Gastroesophageal sphincter (tissue), 4 donors: ENCODE results near the gene DUOX2. TPM values are rescaled to one million over a fixed set of nuclear protein-coding genes. Genes with fewer than 3 reads are reported as not detected.

ENCODE experiments used
- ATAC-seq: fragments of 150-250 bp; one replicate; pipeline ENCODE4 v1.9.1; 2016; ENCODE audit warnings: mild to moderate bottlenecking, moderate library complexity
- H3K27ac ChIP-seq, 4 donors: fragments of 200-600 bp; sonication (generic) in 3 of 4; 1 replicate in 3 of 4; 2 replicates in 1 of 4; pipeline ENCODE4 v1.5.1; 2016 to 2019
- H3K27me3 ChIP-seq: fragments of 200-600 bp; sonication (generic); one replicate; pipeline ENCODE4 v1.5.1; 2019
- H3K36me3 ChIP-seq, 2 donors: fragments of 200-600 bp; sonication (generic); one replicate each; pipeline ENCODE4 v1.5.1; 2019; ENCODE audit warnings: control low read depth in 1 of 2
- H3K4me1 ChIP-seq, 3 donors: fragments of 200-600 bp; sonication (generic); 1 replicate in 2 of 3; 2 replicates in 1 of 3; pipeline ENCODE4 v1.5.1; 2016 to 2019; ENCODE audit warnings: control low read depth in 2 of 3
- H3K4me3 ChIP-seq, 2 donors: fragments of 200-600 bp; sonication (generic); one replicate each; pipeline ENCODE4 v1.5.1; 2019; ENCODE audit warnings: mild to moderate bottlenecking in 1 of 2, moderate library complexity in 1 of 2
- H3K9me3 ChIP-seq, 3 donors: fragments of 200-600 bp; sonication (generic); one replicate each; pipeline ENCODE4 v1.5.1; 2017 to 2019; ENCODE audit warnings: control low read depth in 2 of 3
- CTCF ChIP-seq, 4 experiments: fragments of 200-600 bp in 2 of 4; fragments of 450-650 bp in 2 of 4; sonication (generic) in 1 of 4; IDR thresholded peaks; one replicate each; pipeline ENCODE4 v1.5.1; 2017 to 2019; ENCODE audit warnings: antibody characterized with exemption in 4 of 4, mild to moderate bottlenecking in 2 of 4, moderate library complexity in 2 of 4
- EP300 ChIP-seq: sonication (generic); formaldehyde crosslinking; IDR thresholded peaks from one replicate; pipeline ENCODE4 v1.6.1; 2017; ENCODE audit warnings: antibody characterized with exemption, mild to moderate bottlenecking
- POLR2A ChIP-seq, 2 donors: fragments of 450-650 bp; IDR thresholded peaks; one replicate each; pipeline ENCODE4 v1.6.1; 2017; ENCODE audit warnings: antibody characterized with exemption in 2 of 2, mild to moderate bottlenecking in 2 of 2, moderate library complexity in 1 of 2
- POLR2AphosphoS5 ChIP-seq: sonication (generic); formaldehyde crosslinking; IDR thresholded peaks from one replicate; pipeline ENCODE4 v1.6.1; 2017; ENCODE audit warnings: antibody characterized with exemption
- WGBS, 2 donors: methylation state at CpG; one replicate each; pipeline ENCODE4 v1.1.5; 2018; ENCODE audit warnings: low coverage in 1 of 2; 5-methylcytosine and 5-hydroxymethylcytosine counted together
- total RNA-seq, 4 donors: library from RNA; depleted of rRNA; stranded (reverse); fragments of >200 nt; gene quantifications; one replicate each; pipeline ENCODE4 v1.1.0, GENCODE V29; 2016

The DUOX2 gene
- total RNA-seq, 4 donors from 2014 or later: 0.13 to 1.5 (median 0.54) TPM

DNA sequence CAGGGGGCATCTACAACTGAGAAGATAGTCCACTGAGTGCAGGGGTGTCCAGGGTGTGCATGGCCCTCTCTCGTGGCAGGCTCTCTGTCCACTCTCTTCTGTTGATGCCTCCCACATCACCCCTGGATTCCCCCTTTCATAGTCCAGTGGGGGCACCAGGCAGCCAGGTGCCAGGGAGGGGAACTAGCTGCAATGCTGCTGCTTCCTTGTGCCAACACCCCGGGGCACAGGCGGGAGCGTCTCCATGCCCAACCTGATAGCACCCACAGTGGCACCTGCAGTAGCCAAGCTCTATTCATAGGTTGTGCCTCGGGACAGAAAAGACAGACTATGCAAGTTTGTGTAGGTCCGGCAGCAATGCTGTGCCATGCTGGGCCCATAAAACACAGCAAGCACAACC, 11.7 kb downstream of the DUOX2 start:
- H3K4me1 ChIP-seq: no peaks in the 10 kb centered on the region
- TF ChIP-seq POLR2AphosphoS5 (no peak), CTCF (IDR thresholded peaks at IDR 0.05) (no peak), EP300 (no peak), POLR2A (IDR thresholded peaks at IDR 0.05) (no peak)
- peaks cover 11% of the 10 kb centered on the region for H3K27me3 ChIP-seq
- 67% methylated on average over 1 of the region's 6 CpGs; no CpG with 5 or more reads in 1 of the 2 donors for WGBS, 2 donors
- H3K4me3 ChIP-seq: no peak overlapping the region
- no peak overlapping the region for H3K27ac ChIP-seq
- no peaks in the 10 kb centered on the region for H3K36me3 ChIP-seq
- H3K9me3 ChIP-seq: no peaks in the 10 kb centered on the region
- no peak for ATAC-seq

GRCh38 chr15:45101749-45102148, 12.2 kb downstream of the DUOX2 start:
- Histone ChIP-seq H3K4me1 (no peaks in the 10 kb centered on the region), H3K9me3 (no peaks in the 10 kb centered on the region), H3K27ac (no peak overlapping the region), H3K27me3 (peaks cover 11% of the 10 kb centered on the region), H3K36me3 (no peaks in the 10 kb centered on the region), H3K4me3 (no peak overlapping the region)
- WGBS, 2 donors: 60 to 73% methylated on average over 1 to 7 of the region's 12 CpGs
- ATAC-seq: no peak
- TF ChIP-seq POLR2A (IDR thresholded peaks at IDR 0.05): no peak
- TF ChIP-seq CTCF (IDR thresholded peaks at IDR 0.05): no peak
- no peak for TF ChIP-seq POLR2AphosphoS5
- no peak for TF ChIP-seq EP300

GRCh38 chr15:45100884-45101625, 12.9 kb downstream of the DUOX2 start:
- Histone ChIP-seq H3K9me3 (no peaks in the 10 kb centered on the region), H3K36me3 (no peaks in the 10 kb centered on the region), H3K4me3 (no peak overlapping the region), H3K27ac (no peak overlapping the region), H3K27me3 (peaks cover 10% of the 10 kb centered on the region), H3K4me1 (no peaks in the 10 kb centered on the region)
- WGBS, 2 donors: 42 to 80% methylated on average over 1 to 4 of the region's 7 CpGs
- no peak for TF ChIP-seq CTCF (IDR thresholded peaks at IDR 0.05)
- TF ChIP-seq POLR2A (IDR thresholded peaks at IDR 0.05): no peak
- TF ChIP-seq EP300: no peak
- TF ChIP-seq POLR2AphosphoS5: no peak
- ATAC-seq: no peak

DNA sequence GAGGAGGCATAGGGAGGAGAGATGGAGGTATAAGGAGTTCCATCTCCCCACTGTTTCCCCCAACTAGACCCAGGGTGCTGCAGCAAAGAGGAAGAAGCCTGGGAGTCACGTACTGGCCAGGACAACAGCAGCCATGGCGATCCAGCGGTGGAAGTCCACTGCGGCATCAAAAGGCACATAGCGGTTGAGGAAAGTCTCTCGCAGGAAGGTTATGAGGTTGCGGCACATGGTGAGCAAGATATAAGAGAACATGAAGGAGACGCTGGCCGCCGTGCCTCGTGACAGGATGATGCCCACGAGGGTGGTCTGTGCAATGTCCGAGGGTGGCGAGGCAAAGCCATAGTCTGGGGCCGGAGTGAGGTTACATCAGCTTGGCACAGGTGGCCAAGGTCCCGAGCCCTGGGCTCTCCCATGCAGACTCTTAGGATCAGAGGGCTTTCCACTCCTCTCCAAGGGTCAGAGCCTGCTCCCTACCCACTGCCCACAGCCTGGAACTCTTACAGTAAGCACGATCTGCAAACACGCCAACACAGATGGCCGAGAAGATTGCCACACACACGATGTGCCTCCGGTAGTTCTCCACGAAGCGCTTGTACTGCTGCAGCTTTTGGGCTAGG, 14.3 kb downstream of the DUOX2 start:
- H3K9me3 ChIP-seq: no peaks in the 10 kb centered on the region
- 72 to 87% methylated on average over 10 to 14 of the region's 23 CpGs for WGBS, 2 donors
- no peak for ATAC-seq
- H3K27me3 ChIP-seq: peaks cover 2% of the 10 kb centered on the region
- H3K36me3 ChIP-seq: no peaks in the 10 kb centered on the region
- TF ChIP-seq EP300: no peak
- TF ChIP-seq POLR2AphosphoS5: no peak
- TF ChIP-seq CTCF (IDR thresholded peaks at IDR 0.05): no peak
- no peak for TF ChIP-seq POLR2A (IDR thresholded peaks at IDR 0.05)
- H3K4me1 ChIP-seq: no peaks in the 10 kb centered on the region
- H3K27ac ChIP-seq: no peak overlapping the region
- no peak overlapping the region for H3K4me3 ChIP-seq

- TF ChIP-seq CTCF (IDR thresholded peaks at IDR 0.05) (no peak), POLR2A (IDR thresholded peaks at IDR 0.05) (no peak)
- no peaks in the 10 kb centered on the region for H3K4me1 ChIP-seq
- no peak overlapping the region for H3K4me3 ChIP-seq
- H3K27me3 ChIP-seq: peaks cover 3% of the 10 kb centered on the region
- WGBS, 2 donors: 88% methylated on average over 3 of the region's 7 CpGs; no CpG with 5 or more reads in 1 of the 2 donors
- ATAC-seq: no peak
- no peak overlapping the region for H3K27ac ChIP-seq
- no peaks in the 10 kb centered on the region for H3K9me3 ChIP-seq
- no peaks in the 10 kb centered on the region for H3K36me3 ChIP-seq
Measured at GRCh38 chr15:45097466-45097865, 16.5 kb downstream of the DUOX2 start.
